Measurements from ENCODE around the gene CD109. TPM values are rescaled to one million over a fixed set of nuclear protein-coding genes. Genes with fewer than 3 reads are reported as not detected.
A peak's percentile ranks its signal among the peaks of the same experiment; 100 is the strongest.

The CD109 gene
- total RNA-seq, 1 experiment from 2014 or later, result 3.2 TPM

GRCh38 chr6:73675466-73676098 lies 20.4 kb upstream of the CD109 start:
- Histone ChIP-seq H2BK20ac (ENCODE audit: low read depth, low read length, poor library complexity, severe bottlenecking) (no peak overlapping the region), H2AFZ (ENCODE audit: low read length) (no peak overlapping the region), H3K4me1 (ENCODE audit: insufficient read depth, low read length) (no peaks in the 10 kb centered on the region), H3K18ac (ENCODE audit: insufficient read length, low read depth, low read length) (no peak overlapping the region), H3K79me1 (ENCODE audit: insufficient read depth, low read depth, low read length, poor library complexity, severe bottlenecking) (no peaks in the 10 kb centered on the region), H2BK5ac (ENCODE audit: insufficient read length, low read length) (no peak overlapping the region), H2BK12ac (ENCODE audit: insufficient read length, low read depth, low read length) (no peak overlapping the region), H2BK120ac (ENCODE audit: low read depth, low read length, poor library complexity, severe bottlenecking) (no peak overlapping the region), H2BK15ac (ENCODE audit: low read depth, low read length) (no peak overlapping the region), H4K20me1 (ENCODE audit: control insufficient read depth, insufficient read depth, insufficient read length) (no peaks in the 10 kb centered on the region), H3K79me2 (ENCODE audit: insufficient read depth, low read length) (no peaks in the 10 kb centered on the region), H3T11ph (ENCODE audit: low read length) (no peak overlapping the region), H3K4ac (ENCODE audit: low read depth, low read length) (no peak overlapping the region), H2AK5ac (ENCODE audit: insufficient read length, low read length) (no peak overlapping the region), H3K23me2 (ENCODE audit: insufficient read length, low read depth, low read length, poor library complexity, severe bottlenecking) (no peaks in the 10 kb centered on the region), H3K27me3 (ENCODE audit: insufficient read depth, low read length) (no peaks in the 10 kb centered on the region), H3K14ac (ENCODE audit: insufficient read depth, low read length) (no peak overlapping the region), H3K56ac (ENCODE audit: insufficient read length, low read depth, low read length) (no peak overlapping the region), H3K9me3 (ENCODE audit: control insufficient read depth, low read depth, low read length) (no peaks in the 10 kb centered on the region), H3K9ac (ENCODE audit: extremely low read depth, insufficient read length, low read length) (no peak overlapping the region), H3K4me2 (ENCODE audit: insufficient read depth, insufficient read length, low read length) (no peak overlapping the region), H4K91ac (ENCODE audit: insufficient read length, low read depth, low read length) (no peak overlapping the region), H4K5ac (ENCODE audit: insufficient read length, low read depth, low read length) (no peak overlapping the region), H3K27ac (ENCODE audit: insufficient read length, low read depth, low read length) (no peak overlapping the region), H3K23ac (ENCODE audit: insufficient read length, low read depth, low read length) (no peak overlapping the region), H4K8ac (replicated peaks; ENCODE audit: insufficient read length, low read depth, low read length) (no peak overlapping the region)
- H3K27me3 Mint-ChIP-seq (ENCODE audit: low read depth), result no peaks in the 10 kb centered on the region; the same call in 1 of the 2 replicates
- H3K4me1 Mint-ChIP-seq, result peaks cover 0 to 2% of the 10 kb centered on the region in 2 experiments; a peak in 1 of 4 replicates
- peak; percentile 68 for DNase-seq
- WGBS (ENCODE audit: extremely low coverage, insufficient read length, low lambda C conversion rate), result no CpG with 5 or more reads among the region's 4 CpGs
- H3K4me3 Mint-ChIP-seq, result no peak overlapping the region
- no peaks in the 10 kb centered on the region for H3K9me3 Mint-ChIP-seq
- H3K36me3 Mint-ChIP-seq (ENCODE audit: insufficient read depth in 1 of 3, low read depth in 3 of 3), result no peaks in the 10 kb centered on the region
- no peak overlapping the region for H3K27ac Mint-ChIP-seq
- peak; percentile 92 for TF ChIP-seq CTCF (conservative IDR thresholded peaks at IDR 0.05)
